Measurements from ENCODE around the gene CRYBG2.
A peak's percentile ranks its signal among the peaks of the same experiment; 100 is the strongest.
"Not testable (repeated sequence)": the region's sequence is repeated elsewhere in the genome, so short reads cannot be mapped to it uniquely, and the experiment has no call there.

CRYBG2 gene

DNA sequence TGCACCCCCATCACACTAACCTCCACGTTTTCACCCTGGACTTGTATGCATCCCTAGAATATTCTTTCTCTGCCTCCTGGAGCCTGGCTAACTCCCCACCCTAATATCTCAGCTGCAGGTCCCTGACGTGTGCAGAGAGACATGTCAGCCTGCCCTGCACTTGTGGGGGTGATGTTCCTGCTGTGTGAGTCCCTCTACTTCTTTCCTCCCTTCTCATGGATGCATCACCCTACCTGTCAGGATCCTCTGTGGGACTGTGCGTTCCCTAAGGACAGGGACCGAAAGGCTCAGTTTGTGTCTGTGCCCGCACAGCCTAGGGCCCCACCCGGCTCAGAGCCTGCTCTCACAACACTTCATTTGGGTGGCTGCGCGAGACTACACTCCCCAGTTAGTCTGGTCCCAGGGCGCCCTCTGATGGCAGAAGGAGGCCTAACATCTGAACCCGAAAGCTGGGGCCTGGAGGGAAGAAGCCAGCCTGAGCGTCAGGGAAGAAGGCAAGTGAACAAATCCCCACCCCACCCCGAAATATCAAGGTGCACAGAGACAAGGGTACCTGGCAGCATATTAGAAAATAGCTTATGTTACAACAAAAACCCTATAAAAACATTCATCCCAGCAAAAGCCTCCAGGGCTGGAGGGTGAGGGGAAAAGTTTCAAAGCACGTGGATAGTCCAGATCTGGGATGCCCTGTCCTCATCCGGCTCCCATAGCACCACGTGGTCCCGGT lies 32.5 kb downstream of the CRYBG2 start:
- DNase-seq, result peak; percentile 80

DNA sequence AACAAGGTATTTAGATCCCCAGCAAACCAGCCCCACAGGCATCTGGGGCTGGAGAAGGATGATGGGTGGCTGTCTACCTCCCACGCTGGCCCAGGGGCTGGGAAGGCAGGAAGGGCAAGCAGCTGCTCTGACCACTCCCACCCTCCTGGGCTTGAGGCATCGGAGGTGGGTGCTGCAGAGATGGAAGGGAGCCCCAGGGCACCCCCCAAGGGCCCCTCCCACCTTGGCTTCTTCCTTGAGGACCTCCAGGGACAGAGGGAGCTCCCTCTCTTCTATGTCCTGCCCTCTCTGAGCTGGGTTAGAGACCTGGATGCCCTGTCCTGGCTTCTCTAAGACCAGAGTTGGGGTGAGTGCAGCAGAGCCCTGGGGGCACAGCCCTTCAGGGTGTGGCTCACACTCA lies 33.0 kb downstream of the CRYBG2 start:
- DNase-seq, result no peak

DNA sequence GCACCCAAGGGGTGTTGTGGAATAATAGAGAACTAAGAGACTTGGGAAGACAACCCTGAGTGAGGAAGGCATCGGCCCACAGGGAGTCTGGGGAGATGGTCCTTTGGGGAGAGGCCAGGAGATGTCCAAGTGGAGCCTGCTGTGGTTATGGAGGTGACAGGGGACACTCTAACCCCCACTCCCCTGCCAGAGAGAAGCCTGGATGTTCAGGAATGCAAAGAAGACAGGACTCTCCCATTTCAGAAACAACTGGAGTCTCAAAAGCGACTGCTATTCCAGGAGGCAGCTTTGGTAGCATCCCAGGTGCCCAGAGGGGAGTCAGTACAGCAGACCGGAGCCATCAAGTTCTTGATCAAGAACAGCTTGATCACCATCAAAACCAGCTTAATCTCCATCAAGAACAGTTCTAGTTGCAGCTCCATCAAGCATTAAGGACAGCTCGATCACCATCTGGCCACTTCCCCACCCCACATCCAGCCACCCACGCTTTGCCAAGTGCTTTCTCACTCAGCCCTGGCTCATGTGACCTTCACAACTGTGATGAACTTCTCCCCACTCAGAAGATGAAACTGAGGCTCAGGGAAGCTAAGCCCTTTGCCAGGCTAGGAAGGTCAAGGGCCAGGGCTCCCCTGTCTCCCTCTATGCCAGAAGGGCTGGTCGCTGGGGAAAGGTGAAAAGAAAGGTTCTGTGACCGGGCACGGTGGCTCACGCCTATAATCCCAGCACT lies 35.4 kb downstream of the CRYBG2 start:
- no peak for DNase-seq

DNA sequence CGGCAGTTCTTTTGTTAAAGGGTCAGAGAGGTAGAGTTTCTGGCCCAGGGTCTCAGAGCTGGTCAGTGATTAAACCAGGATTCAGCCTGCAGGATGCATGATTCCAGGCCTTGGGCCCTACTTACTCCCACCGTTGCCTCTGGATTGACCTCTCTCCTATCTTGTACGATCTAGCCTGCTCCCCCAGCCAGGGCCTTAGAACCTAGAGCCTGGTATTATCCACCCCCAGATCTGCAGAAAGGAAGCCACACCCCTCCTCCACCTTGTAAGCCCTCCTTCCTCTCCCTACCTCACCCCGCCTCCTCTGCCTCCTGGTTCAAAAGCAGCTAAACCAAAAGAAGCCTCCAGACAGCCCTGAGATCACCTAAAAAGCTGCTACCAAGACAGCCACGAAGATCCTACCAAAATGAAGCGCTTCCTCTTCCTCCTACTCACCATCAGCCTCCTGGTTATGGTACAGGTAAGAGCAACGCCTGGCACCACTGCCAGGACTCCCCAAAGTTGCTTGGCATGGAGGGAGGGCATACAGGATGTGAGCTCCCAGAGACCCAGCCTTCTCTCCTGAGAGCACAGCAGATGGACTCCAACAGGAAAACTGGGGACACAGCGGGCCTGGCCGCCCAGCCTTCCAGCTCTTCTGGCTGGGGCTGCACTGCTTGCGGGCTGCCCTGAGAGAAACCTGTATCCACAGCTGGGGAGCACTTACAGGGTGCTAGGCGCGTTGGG lies 36.2 kb downstream of the CRYBG2 start, which contains the start of gene CD52:
TSS of gene CD52 (plus strand) at position 347 of the 726 bp plus-strand sequence. CDS start at position 407, 60 bp downstream.
- DNase-seq, result no peak

DNA sequence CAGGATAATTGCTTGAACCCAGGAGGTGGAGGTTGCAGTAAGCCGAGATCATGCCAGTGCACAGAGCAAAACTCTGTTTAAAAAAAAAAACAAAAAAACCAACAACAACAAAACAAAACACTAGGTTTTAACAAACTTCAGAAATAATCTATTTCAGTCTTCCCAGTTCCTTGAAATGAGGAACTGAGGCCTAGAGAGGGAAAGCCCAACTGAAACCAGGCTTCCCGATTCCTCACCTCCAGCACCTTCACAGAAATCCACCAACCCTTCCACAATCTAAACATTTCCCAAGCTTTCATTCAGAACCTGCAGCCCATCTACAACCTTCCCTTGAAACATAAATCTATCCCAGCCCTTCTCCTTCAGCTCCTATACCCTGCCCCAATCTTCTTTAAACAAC lies 36.8 kb downstream of the CRYBG2 start:
- no peak for DNase-seq

DNA sequence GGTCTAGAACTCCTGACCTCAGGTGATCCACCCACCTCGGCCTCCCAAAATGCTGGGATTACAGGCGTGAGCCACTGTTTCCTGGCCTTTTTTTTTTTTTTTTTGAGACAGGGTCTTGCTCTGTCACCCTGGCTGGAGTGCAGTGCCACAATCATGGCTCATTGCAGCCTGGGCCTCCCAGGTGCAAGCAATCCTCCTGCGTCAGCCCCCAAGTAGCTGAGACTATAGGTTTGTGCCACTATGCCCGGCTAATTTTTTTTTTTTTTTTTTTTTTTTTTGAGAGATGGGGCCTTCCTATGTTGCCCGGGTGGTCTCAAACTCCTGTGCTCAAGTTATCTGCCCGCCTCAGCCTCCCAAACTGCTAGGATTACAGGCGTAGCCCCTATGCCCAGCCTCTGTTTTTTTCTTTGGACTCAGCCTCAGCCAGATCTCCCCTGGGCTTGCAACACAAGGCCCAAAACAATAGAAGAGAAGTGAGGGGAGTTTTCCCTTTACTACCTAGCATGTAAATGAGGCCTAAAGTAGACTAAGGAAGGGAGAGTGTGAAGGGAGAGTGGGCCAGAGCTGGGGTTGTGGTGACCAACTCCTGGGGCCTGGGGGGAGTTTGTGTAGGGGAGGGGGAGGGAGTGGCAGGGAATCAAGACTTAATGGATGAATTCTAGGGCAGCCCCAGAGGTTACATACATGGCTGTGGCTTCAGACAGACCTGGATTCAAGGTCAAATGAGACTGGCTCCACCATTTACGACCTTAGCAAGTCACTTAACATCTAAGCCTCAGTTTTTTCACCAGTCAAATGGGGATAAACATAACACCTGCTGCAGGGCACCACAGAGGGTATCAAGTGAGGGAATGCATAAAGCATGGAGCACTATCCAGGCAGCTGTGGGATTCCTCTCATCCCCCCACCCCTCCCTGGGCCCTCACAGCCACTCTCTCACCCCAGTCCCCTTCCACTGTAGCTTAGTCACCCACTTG lies 37.8 kb downstream of the CRYBG2 start:
- no peak for DNase-seq

DNA sequence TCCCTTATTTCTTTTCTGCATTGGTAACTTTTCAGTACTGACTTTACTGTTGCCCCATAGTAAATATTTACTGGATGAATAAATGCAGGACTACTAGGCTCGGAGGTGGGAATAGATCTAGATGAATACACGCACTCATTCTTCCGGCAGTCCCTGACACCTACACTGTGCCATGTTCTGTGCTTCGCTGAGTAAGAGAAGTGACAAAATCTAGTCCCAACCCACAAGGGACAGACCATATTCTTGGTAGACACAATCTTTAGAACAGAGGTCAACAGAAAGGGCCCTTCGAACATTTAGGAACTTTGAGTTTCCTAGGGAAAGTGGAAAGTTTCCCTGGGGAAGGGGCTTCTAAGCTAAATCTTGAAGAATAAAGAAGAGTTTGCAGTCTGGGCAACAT lies 39.4 kb downstream of the CRYBG2 start:
- no peak for DNase-seq

DNA sequence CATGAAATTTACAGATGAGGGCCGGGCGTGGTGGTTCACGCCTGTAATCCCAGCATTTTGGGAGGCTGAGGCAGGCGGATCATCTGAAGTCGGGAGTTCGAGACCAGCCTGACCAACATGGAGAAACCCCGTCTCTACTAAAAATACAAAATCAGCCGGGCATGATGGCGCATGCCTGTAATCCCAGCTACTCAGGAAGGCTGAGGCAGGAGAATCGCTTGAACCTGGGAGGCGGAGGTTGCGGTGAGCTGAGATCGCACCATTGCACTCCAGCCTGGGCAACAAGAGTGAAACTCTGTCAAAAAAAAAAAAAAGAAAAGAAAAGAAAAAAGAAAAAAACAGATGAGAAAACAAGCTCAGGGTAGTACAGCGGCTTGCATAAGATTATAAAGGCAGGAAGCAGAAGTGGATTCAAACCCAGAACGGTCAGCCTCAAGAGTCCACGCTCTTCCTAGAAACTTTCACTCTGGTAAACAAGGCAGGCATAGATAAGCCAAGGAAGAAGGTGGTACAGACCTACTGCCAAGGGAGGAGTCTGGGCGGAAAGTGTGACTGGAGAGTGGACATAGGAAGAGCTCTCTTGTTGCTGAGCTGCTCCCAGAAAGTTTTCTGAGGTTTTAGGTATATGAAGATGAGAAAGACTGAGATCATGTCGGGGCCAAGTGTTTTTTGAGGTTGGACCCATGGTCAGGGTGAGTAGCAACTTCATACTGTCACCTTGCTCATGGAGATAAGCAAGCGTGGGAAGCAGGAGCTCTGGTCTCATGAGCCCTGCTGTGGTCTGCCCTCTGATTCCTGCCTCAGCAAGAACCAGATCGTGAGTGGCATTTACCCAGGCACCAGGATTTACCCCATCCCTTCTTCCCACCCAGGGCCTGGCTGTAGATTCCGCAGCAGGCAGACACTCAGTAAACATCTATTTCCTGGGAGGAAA lies 45.7 kb downstream of the CRYBG2 start:
- not testable (repeated sequence) for DNase-seq

DNA sequence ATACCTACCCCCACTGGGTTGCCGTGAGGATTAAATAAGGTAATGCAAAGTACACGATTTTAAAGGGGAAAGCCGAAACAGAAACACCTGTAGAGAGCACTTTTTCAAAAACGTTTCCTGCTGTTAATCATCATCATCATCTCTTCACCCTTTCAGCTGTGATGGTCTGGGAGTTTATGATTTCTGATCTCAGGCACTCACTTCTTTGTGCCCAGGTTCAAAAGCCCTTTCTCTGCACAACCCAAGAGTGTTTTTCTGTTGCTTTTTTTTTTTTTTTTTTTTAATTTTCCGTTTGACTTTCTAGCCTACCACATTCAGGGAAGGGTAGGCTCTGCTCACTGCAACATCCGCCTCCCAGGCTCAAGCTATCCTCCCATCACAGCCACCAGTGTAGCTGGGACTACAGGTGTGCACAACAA lies 46.6 kb downstream of the CRYBG2 start:
- no peak for DNase-seq

DNA sequence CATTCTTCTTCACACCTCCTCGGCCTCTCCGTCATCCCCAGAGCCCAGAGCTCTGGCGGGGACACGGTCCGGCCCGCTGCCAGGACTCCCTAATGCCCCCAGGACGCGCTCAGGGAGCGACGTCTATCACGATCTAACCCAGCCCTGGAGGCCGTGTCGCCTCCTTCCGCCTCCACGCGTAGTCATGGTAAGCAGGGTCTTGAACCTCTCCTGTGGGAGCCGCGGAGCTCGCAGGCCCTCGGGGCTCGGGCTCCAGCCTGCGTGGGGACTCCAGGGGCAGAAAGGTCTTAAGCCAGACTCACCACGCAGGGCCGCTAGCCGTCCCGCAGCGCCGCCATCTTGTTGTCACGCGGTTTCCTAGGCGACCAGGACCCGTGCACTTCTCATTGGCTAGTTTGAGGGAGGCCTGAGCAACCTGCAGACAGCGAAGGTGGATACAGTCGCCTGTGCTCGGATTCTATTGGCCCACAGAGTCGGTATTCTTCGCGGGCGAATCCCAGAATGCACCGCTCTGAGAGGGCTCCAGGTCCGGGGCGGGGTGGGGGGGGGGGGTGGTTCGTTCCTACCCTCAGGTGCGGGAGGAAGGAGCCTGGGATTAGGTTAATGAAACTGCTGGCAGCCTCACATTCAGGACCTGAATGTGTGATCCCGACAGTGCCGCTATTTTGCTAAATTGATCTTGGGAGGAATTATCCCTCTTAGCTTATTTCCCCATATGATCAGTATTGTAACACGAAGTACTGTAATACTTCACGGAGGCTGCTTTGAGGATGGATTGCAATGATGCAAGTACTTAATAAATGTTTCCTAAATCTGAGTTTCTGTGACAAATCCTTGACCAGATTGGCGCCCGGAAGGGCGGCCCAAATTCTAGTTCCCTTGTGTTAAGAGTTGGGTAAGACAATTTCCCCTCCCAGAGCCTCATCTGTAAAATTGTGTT lies 47.4 kb downstream of the CRYBG2 start, which contains the start of gene UBXN11:
TSS of gene UBXN11 (minus strand) at position 347 of the 940 bp plus-strand sequence. CDS start 3,753 bp downstream, outside the sequence.
- DNase-seq, result peak; percentile 95

DNA sequence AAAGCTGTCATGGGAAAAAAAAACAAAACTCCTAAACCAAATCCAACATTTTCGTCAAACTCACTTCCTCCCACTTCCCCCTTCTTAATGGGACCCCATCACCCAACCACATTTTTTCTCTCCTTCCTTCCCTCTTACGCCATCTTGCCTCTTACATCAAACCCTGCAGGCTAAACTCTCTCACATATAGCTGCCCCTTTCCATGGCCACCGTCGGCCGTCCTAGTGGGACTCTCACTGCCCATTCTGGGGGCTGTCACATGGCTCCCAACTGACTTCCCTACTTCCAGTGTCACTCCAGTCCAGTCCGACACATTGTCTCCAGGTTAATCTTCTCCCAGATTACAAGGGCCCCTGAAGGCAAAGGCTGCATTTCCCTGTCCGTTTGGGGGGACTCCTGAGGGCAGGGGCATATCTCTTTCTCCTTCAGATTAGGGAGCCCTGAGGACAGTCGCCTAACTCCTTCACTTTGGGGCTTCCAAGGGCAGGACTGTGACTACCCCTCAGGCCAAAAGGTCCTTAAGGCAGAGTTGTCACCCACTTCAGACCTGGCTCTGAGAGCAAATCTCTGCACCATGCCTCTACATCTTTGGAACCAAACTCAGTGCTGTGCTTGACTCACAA lies 48.2 kb downstream of the CRYBG2 start:
- no peak for DNase-seq

DNA sequence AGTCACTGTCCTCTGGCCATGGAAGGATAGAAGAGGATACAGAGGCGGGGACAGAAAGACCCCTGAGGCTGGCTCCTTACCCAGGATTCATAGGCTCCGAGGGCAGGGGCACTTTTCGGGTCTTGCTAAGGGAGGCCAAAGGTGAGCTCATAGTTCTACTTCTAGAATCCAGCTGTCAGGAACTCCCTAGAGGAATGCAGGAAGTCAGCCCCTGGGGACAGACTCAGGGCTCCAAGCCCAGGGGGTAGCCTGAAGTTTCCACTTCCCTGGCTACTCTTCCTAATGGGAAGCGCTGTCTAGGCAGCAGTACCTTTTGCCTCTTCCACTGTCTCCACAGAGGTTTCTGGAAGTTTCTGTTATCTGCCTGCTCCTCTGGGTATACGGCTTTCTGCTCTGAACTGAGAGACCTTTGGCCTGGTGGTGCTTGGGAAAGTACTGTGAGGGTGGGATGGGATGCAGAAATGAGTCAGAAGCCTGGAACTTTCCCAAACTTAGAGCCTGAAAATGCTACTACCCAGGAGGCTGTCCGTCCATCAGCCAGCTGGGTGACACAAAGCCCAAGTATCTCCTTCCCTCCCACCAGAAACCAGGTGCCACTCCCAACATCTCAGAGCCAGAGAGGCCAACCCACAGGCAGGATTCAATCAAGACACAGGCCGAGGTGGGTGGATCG lies 51.1 kb downstream of the CRYBG2 start:
- DNase-seq, result peak; percentile 85

DNA sequence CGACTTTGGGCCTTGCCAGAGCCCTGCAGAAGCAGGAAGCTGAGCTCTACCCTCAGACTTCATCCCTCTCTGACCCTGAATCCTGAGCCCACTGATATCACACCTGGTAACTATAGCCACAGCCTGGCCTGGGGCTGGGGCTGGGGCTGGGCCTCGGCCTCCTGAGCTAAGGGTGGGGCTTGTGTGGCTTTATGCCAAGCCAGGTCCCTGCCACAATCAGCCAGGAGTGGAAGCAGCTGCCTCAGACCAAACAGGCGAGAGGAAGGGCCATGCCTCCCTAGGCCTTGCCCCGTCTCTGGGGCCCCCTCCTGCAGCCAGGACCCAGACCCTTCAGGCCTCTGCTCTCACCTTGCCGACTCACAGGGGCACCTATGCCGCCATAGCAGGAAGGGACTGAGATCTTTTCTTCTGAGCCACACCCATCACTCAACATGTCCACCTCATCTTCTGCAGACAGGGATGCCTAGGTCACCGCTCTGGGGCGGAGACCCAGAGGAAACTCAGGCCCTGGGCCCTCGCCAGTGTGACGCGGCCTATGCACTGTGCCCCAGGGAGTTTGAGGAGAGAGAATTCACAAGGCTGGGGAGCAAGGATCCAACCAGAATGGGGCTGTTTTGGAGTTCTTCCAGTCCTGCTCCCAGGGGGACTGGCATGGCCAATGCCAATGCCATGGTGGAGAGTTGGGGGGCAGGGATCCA lies 53.2 kb downstream of the CRYBG2 start:
- no peak for DNase-seq

DNA sequence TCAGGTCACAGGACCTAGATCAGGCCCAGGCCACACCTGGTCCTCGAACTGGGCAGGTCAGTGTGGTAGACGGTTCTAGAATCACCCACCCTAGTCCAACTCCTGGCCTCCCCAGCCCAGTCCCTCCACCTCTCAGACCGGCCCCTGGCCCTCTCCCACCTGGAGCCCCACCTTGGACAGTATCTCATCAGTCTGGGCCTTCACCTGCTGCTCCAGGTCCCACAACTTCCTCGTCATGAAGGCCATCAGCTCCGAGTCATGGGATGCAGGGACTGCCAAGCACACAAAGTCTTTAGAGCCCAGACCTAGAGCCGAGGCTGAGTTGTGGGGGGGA lies 56.2 kb downstream of the CRYBG2 start:
- DNase-seq, result no peak

DNA sequence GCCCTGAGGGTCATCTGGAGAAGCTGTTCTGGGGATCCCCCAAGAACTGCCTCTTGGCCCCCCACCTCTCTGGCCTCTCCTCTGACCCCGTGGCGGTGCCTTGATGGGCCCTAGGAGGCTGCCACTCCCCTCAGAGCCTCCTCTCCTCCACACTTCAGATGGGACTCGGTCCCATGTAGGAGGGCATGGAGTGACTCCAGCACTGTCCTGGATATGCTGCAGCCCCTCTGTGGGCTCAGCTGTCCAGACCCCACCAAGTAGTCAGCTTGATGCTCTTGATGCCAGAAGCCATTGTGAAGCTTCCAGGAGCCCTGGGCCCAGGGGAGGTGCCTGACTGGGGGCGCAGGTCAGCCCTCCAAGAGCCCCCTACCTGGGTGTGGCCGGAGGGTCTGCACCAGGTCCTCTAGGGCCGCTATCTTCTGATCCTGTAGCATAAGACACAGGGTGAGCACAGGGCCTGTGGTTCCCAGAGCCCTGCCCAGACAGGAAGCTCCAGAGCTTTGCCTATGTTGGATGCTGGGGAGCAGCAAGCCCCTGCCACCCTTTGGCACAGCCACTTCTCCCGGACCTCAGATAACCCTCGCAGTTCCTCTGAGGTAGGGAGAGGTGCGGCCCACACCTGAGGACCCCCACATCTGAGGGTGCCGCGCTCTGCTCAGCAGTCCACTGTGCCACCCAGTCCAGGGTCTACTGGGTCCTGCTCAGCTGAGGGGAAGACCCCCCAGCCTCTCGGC lies 56.7 kb downstream of the CRYBG2 start:
- DNase-seq, result no peak

DNA sequence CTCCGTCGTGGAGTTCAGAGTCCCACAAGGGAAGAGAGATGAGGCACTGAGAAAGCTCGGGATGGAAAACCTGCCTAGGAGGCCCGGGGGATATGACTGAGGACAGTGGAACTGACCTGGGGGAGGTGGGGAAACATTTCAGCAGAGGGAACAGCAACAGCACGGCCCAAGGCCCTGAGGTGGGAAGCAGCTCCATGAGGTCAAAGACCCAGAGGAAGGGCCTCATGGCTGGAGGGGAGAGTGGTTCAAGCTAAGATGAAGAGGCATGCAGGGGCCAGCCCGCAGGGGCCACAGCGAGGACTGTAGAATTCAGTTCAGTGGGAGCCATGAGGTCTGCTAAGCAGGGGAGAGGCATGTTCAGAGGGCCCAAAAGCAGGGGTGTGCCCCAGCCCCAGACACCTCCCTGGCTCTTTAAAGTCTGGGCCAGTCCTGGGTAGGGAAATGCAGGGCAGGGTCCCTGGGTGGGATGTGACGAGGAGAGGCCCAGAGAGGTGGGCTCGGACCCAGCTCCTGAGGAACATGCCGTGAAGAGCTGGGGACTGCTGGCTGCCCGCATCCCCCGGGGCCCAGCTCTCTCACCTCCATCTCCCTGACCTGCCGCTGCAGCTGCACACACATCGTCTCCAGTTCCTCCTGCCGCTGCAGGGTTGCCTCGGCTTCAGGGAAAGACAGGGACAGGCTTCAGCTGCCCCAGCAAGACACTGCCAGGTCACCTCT lies 57.4 kb downstream of the CRYBG2 start:
- DNase-seq, result no peak
